ENCODE data around the gene HOMER2.
A peak's percentile ranks its signal among the peaks of the same experiment; 100 is the strongest.

HOMER2 gene

DNA sequence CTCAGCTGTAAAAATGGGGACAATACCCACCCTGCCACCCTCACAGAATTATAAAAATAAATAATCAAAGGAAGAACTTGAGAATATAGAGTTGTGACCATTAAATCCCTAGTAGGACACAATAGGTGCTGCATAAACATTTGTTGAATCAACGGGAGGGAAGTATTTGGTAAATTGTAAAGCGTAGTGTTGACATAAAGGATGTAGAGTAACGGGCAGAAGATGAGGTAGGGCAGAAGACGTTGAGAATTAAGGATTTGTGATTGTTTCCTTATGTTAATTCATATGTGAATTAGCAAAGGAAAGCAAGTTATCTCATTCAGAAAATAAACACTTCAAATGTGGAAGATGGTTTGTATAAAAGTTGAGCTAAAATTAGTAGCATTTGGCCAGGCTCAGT is 40.6 kb upstream of the HOMER2 start:
- no peaks in the 10 kb centered on the region for H3K27me3 ChIP-seq (replicated peaks; ENCODE audit: control insufficient read depth, insufficient read depth, low read length)
- DNase-seq (ENCODE audit: extremely low read depth, insufficient read length) = no peak
- TF ChIP-seq, protein P1, sequence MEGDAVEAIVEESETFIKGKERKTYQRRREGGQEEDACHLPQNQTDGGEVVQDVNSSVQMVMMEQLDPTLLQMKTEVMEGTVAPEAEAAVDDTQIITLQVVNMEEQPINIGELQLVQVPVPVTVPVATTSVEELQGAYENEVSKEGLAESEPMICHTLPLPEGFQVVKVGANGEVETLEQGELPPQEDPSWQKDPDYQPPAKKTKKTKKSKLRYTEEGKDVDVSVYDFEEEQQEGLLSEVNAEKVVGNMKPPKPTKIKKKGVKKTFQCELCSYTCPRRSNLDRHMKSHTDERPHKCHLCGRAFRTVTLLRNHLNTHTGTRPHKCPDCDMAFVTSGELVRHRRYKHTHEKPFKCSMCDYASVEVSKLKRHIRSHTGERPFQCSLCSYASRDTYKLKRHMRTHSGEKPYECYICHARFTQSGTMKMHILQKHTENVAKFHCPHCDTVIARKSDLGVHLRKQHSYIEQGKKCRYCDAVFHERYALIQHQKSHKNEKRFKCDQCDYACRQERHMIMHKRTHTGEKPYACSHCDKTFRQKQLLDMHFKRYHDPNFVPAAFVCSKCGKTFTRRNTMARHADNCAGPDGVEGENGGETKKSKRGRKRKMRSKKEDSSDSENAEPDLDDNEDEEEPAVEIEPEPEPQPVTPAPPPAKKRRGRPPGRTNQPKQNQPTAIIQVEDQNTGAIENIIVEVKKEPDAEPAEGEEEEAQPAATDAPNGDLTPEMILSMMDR (IDR thresholded peaks at IDR 0.05; ENCODE audit: insufficient read depth, low read length, poor library complexity, severe bottlenecking) = no peak
- H3K4me3 ChIP-seq (replicated peaks; ENCODE audit: low read depth, low read length) = no peak overlapping the region
- no peaks in the 10 kb centered on the region; the same call in 1 of the 2 replicates for H3K36me3 ChIP-seq (ENCODE audit: control insufficient read depth, insufficient read depth, low read length)

DNA sequence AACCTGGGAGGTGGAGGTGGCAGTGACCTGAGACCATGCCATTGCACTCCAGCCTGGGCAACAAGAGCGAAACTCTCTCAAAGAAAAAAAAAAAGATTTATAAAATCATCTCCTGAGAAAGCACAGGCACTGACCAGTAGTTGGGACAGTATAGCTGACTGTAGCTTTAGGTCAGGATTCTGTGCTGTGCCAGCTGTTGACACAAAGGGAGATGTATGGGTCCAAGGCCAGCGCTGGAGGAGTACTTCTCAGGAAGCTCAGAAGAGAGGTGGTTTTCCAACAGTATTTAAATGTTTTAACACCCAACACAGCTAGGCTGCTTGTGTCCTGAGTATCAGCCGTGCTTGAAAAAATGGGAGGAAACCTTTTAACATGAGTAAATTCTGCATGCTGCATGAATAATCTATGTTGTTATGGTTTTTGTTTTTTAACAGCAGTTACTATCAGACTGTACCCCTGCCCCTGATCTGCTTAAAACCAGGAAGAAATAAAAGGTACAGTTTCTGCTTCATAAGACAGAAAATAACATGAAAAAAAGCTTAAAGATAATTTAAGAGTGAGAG is 40.0 kb upstream of the HOMER2 start:
- Histone ChIP-seq H3K4me3 (replicated peaks; ENCODE audit: low read depth, low read length) (no peak overlapping the region), H3K27me3 (replicated peaks; ENCODE audit: control insufficient read depth, insufficient read depth, low read length) (no peaks in the 10 kb centered on the region), H3K36me3 (ENCODE audit: control insufficient read depth, insufficient read depth, low read length) (no peaks in the 10 kb centered on the region; the same call in none of the 2 replicates)
- TF ChIP-seq, protein P1 (IDR thresholded peaks at IDR 0.05; ENCODE audit: insufficient read depth, low read length, poor library complexity, severe bottlenecking) = no peak
- DNase-seq (ENCODE audit: extremely low read depth, insufficient read length) = no peak

DNA sequence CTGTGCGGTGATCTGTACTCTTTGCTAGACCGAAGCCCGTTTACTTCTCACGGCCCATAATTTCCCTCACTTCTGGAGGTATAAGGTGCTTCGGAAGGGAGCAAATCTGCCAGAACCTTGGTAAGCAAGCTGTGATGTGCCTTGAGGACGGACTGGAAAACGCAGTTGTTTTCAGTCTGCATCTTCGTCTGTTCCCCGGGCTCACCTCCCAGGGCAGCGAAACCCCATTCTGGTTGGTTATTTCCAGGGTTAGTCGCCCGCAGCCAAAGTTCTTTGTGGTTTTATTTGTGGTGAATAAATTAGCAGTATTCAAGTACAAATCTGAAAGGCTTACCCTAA is 33.9 kb upstream of the HOMER2 start:
- peak overlapping the region; percentile 83 for H3K4me3 ChIP-seq (replicated peaks; ENCODE audit: low read depth, low read length)
- no peaks in the 10 kb centered on the region; the same call in none of the 2 replicates for H3K36me3 ChIP-seq (ENCODE audit: control insufficient read depth, insufficient read depth, low read length)
- H3K27me3 ChIP-seq (replicated peaks; ENCODE audit: control insufficient read depth, insufficient read depth, low read length) = no peaks in the 10 kb centered on the region
- DNase-seq (ENCODE audit: extremely low read depth, insufficient read length) = no peak
- TF ChIP-seq, protein P1 (IDR thresholded peaks at IDR 0.05; ENCODE audit: insufficient read depth, low read length, poor library complexity, severe bottlenecking) = no peak

DNA sequence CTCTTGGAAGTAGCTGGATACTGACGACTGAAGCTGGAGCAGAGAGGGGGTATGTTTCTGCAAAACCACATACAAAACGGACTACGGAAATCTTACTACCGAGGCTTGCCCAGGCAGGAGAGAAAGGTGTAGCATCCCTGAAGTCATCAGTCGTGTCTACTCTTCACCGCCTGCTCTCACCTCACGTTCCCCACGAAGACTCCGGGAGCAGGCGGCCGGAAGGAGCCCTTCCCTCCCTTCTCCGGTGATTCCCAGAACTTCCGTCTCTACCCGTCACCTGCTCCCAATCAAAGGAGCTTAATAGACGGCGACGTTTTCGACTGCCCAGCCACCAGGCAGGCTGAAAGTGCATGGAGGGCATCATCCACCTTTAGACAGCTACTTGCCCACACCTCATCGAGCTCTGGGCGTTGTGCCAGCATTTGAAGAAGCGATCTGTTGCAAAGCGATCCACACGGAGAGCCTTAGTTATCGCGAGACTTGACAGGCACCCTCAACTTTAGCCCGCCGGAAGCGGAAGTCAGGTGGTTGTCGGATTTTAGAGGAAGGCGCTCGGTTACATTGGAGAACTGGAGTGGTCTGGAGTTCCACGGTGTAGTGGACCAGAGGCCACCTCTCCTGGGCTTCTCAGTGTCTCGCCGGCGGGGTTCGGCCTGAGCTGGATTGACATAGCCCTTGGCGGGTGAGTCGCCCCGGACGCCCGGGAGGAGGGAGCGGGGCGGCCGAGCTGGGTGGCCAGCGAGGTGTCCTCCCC is 33.3 kb upstream of the HOMER2 start, which contains the start of gene RAMAC:
TSS of gene RAMAC (plus strand) at position 523 of the 754 bp plus-strand sequence. CDS start 2,809 bp downstream, outside the sequence.
- peak; percentile 84 for DNase-seq (ENCODE audit: extremely low read depth, insufficient read length)
- Histone ChIP-seq H3K27me3 (replicated peaks; ENCODE audit: control insufficient read depth, insufficient read depth, low read length) (no peaks in the 10 kb centered on the region), H3K36me3 (ENCODE audit: control insufficient read depth, insufficient read depth, low read length) (no peaks in the 10 kb centered on the region; the same call in none of the 2 replicates), H3K4me3 (replicated peaks; ENCODE audit: low read depth, low read length) (peak within 1 kb of the TSS; percentile 83)
- TF ChIP-seq, protein P1 (IDR thresholded peaks at IDR 0.05; ENCODE audit: insufficient read depth, low read length, poor library complexity, severe bottlenecking) = no peak

DNA sequence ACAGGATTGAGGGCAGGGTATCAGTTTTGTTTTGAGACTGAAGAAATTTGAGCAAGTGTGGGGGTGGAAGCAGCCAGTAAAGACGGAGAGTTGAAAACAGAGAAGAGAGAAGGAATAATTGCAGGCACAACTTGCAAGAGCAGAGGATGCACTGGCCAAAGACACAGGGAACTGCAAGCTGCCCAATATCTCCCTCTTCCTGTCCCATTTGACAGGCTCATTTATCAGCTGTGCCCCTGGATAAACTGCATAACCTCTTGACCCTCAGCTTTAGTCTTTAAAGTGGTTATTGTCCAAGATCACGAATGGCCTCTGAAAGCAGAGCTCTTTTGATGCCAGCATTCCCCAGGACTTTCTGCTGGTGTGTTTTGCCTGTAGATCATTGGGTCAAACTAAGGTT is 28.5 kb upstream of the HOMER2 start:
- DNase-seq (ENCODE audit: extremely low read depth, insufficient read length) = no peak
- no peaks in the 10 kb centered on the region for H3K27me3 ChIP-seq (replicated peaks; ENCODE audit: control insufficient read depth, insufficient read depth, low read length)
- TF ChIP-seq, protein P1 (IDR thresholded peaks at IDR 0.05; ENCODE audit: insufficient read depth, low read length, poor library complexity, severe bottlenecking) = no peak

More for the DNA sequence above, 28.5 kb upstream of the HOMER2 start:
- Histone ChIP-seq H3K4me3 (replicated peaks; ENCODE audit: low read depth, low read length) (no peak overlapping the region), H3K36me3 (ENCODE audit: control insufficient read depth, insufficient read depth, low read length) (no peaks in the 10 kb centered on the region)
